Measurements from ENCODE around the gene ARMH3. TPM values are rescaled to one million over a fixed set of nuclear protein-coding genes. Genes with fewer than 3 reads are reported as not detected.

The ARMH3 gene
- polyA plus RNA-seq, 4 donors = 16.6 to 21.1 (median 19.5) TPM

GRCh38 chr10:101816376-101816775 is 239.6 kb downstream of the ARMH3 start:
- no peak for DNase-seq (ENCODE audit: low read depth in 4 of 4, low spot score in 2 of 4)

GRCh38 chr10:101814466-101815071 is 241.4 kb downstream of the ARMH3 start:
- no peak for DNase-seq (ENCODE audit: low read depth in 4 of 4, low spot score in 2 of 4)

- no peak for DNase-seq (ENCODE audit: low read depth in 4 of 4, low spot score in 2 of 4)
Observed at GRCh38 chr10:101812606-101813005, 243.4 kb downstream of the ARMH3 start.

DNA sequence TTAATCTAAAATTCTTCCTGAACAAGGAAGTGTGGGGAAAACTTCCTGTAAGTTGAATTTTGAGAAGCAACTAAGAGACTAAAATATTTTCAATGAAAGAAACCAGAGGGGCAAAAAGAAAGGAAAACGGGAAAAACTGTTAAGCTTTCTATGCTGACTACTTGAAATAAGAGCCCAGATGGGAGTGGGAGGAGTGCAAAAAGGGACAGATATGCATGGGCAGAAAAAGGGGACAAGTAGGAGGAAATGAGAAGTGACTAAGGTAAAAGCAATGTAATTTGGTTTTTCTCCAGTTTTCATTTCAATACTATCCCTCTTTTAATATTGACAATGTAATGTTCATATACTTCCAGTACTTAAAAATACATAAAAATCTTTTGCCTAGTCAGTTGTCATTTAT is 248.8 kb downstream of the ARMH3 start:
- no peak for DNase-seq (ENCODE audit: low read depth in 4 of 4, low spot score in 2 of 4)

GRCh38 chr10:101803511-101803910 is 252.5 kb downstream of the ARMH3 start:
- no peak for DNase-seq (ENCODE audit: low read depth in 4 of 4, low spot score in 2 of 4)

DNA sequence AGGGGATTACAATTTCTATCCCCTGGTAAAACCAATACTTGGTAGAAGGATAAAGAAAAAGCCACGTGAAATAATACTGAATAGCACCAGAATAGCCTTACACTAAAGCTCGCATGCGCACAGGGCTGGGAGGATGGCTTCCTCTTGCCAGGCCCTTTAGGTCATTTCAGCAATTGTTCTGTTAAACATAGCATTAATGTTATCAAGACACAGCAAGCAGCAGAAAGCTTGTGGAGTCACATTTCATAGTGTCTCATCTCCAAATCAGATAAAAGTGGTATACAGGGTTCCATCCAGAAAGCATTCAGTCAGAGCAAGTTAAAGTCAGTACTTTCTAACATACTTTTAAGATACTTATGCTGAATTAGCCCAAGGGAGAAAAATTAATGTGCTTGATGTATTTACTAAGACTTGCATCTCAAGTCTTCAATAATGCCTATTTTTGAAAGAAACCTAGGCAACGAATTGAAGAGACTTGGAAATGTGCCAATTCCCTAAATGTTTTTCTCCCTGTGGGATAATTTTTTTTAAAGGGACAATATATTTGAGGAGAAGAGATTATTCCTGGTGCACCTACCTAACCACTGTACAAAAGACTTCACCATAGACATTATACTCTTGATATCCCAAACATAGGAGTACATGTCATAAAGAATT is 258.4 kb downstream of the ARMH3 start:
- no peak for DNase-seq (ENCODE audit: low read depth in 4 of 4, low spot score in 2 of 4)

Other genes starting within 250 kb of the ARMH3 start
- 100 to 1,000 TPM; 114 to 274 (median 158) TPM for gene OGA, start 237.7 kb downstream of the ARMH3 start, polyA plus RNA-seq (ENCODE audit: insufficient read length in 4 of 4)
- gene KCNIP2, start 212.4 kb downstream of the ARMH3 start, polyA plus RNA-seq (ENCODE audit: insufficient read length in 4 of 4) = 1 to 10 TPM; 2.0 to 8.8 (median 4.9) TPM
- gene HPS6, start 9.2 kb upstream of the ARMH3 start, polyA plus RNA-seq (ENCODE audit: insufficient read length in 4 of 4) = 10 to 100 TPM; 10.8 to 17.5 (median 13.7) TPM
- gene LDB1, start 64.2 kb upstream of the ARMH3 start, polyA plus RNA-seq (ENCODE audit: insufficient read length in 4 of 4) = 100 to 1,000 TPM; 108 to 149 (median 124) TPM
- gene PPRC1, start 76.9 kb upstream of the ARMH3 start, polyA plus RNA-seq (ENCODE audit: insufficient read length in 4 of 4) = 10 to 100 TPM; 27.5 to 41.2 (median 33.5) TPM
- gene NOLC1, start 96.2 kb upstream of the ARMH3 start, polyA plus RNA-seq (ENCODE audit: insufficient read length in 4 of 4) = 10 to 100 TPM; 89.0 to 98.2 (median 93.0) TPM
- gene ELOVL3, start 170.1 kb upstream of the ARMH3 start, polyA plus RNA-seq (ENCODE audit: insufficient read length in 4 of 4) = 1 to 10 TPM; 1.9 to 2.9 (median 2.5) TPM
- 1 to 10 TPM in 3 of 4 donors, under 1 TPM in 1; 0.58 to 1.1 (median 1.1) TPM for gene PITX3, start 185.3 kb upstream of the ARMH3 start, polyA plus RNA-seq (ENCODE audit: insufficient read length in 4 of 4)
- 10 to 100 TPM; 39.9 to 58.8 (median 47.2) TPM for gene GBF1, start 189.4 kb upstream of the ARMH3 start, polyA plus RNA-seq (ENCODE audit: insufficient read length in 4 of 4)